Measurements from ENCODE around the gene ZNF174. TPM values are rescaled to one million over a fixed set of nuclear protein-coding genes. Genes with fewer than 3 reads are reported as not detected.

The ZNF174 gene
- total RNA-seq, 4 donors from 2014 or later: 12.3 to 16.4 (median 13.4) TPM

GRCh38 chr16:3413730-3414379, 12.8 kb downstream of the ZNF174 start:
- H3K4me3 ChIP-seq (ENCODE audit: low read depth, poor library complexity, severe bottlenecking): no peak overlapping the region
- DNase-seq (ENCODE audit: low spot score in 2 of 2): no peak
- intact Hi-C loops (cut with DNase I; ENCODE audit: low total_unique reads): no loop called here
- 43 to 49% methylated on average over 28 to 29 of the region's 29 CpGs for WGBS, 2 donors
- TF ChIP-seq POLR2A (IDR thresholded peaks at IDR 0.05) (no peak), CTCF (IDR thresholded peaks at IDR 0.05) (no peak)

- H3K4me3 ChIP-seq (ENCODE audit: low read depth, poor library complexity, severe bottlenecking): no peak overlapping the region
- intact Hi-C loops (cut with DNase I; ENCODE audit: low total_unique reads): no loop called here
- DNase-seq (ENCODE audit: low spot score in 2 of 2): peak in 1 of 2 donors; percentile 85
- 65 to 66% methylated on average over 23 to 26 of the region's 26 CpGs for WGBS, 2 donors
- TF ChIP-seq CTCF (IDR thresholded peaks at IDR 0.05) (no peak), POLR2A (IDR thresholded peaks at IDR 0.05) (no peak)
These were observed 30.8 kb downstream of the ZNF174 start for GRCh38 chr16:3431779-3432219.

GRCh38 chr16:3434373-3434772, 33.4 kb downstream of the ZNF174 start:
- no peak overlapping the region for H3K4me3 ChIP-seq (ENCODE audit: low read depth, poor library complexity, severe bottlenecking)
- intact Hi-C loops (cut with DNase I; ENCODE audit: low total_unique reads): no loop called here
- DNase-seq (ENCODE audit: low spot score in 2 of 2): no peak
- TF ChIP-seq CTCF (IDR thresholded peaks at IDR 0.05) (no peak), POLR2A (IDR thresholded peaks at IDR 0.05) (no peak)

GRCh38 chr16:3439637-3440036, 38.6 kb downstream of the ZNF174 start:
- TF ChIP-seq CTCF (IDR thresholded peaks at IDR 0.05): no peak
- TF ChIP-seq POLR2A (IDR thresholded peaks at IDR 0.05): no peak
- intact Hi-C loops (cut with DNase I; ENCODE audit: low total_unique reads): no loop called here

GRCh38 chr16:3443108-3444031, 42.4 kb downstream of the ZNF174 start, which contains the start of the genes NAA60 and ZNF597:
Gene NAA60 (plus strand): TSS chr16:3443680. CDS start chr16:3476228, 32,548 bp downstream.
Gene ZNF597 (minus strand): TSS chr16:3443504. CDS start chr16:3443153, 351 bp downstream.
- peak; percentile 87 to 93 for DNase-seq (ENCODE audit: low spot score in 2 of 2)
- intact Hi-C loops (cut with DNase I; ENCODE audit: low total_unique reads): no loop called here
- 42 to 52% methylated on average over 59 to 61 of the region's 61 CpGs for WGBS, 2 donors
- TF ChIP-seq CTCF (IDR thresholded peaks at IDR 0.05): no peak
- TF ChIP-seq POLR2A (IDR thresholded peaks at IDR 0.05): no peak
- H3K4me3 ChIP-seq (ENCODE audit: low read depth, poor library complexity, severe bottlenecking): peak within 1 kb of the TSS; percentile 47

More at GRCh38 chr16:3439637-3440036, 38.6 kb downstream of the ZNF174 start:
- no peak for DNase-seq (ENCODE audit: low spot score in 2 of 2)
- 87 to 88% methylated on average over 4 of the region's 4 CpGs for WGBS, 2 donors
- H3K4me3 ChIP-seq (ENCODE audit: low read depth, poor library complexity, severe bottlenecking): no peak overlapping the region

Data from lower leg skin (tissue), 4 donors.